CD14-positive monocyte (primary cell): Measurements from ENCODE around the gene SMTNL2. TPM values are rescaled to one million over a fixed set of nuclear protein-coding genes. Genes with fewer than 3 reads are reported as not detected.
"Not testable (repeated sequence)": the region's sequence is repeated elsewhere in the genome, so short reads cannot be mapped to it uniquely, and the experiment has no call there.

Experiments used
- DNase-seq, 3 donors: peaks; one replicate each; pipeline ENCODE4 v3.0.0-alpha.2; 2011 to 2022
- H2AFZ ChIP-seq: 2 replicates; pipeline ENCODE4 v1.6.0; 2012; ENCODE audit warnings: mild to moderate bottlenecking, low read depth, low read length, inconsistent platforms; ENCODE audit not compliant: insufficient read depth, poor library complexity, severe bottlenecking
- H3K27ac ChIP-seq, 2 donors: 1 replicate in 1 of 2; 2 replicates in 1 of 2; pipeline ENCODE4 v1.5.1; 2012 to 2013; ENCODE audit warnings: low read length in 2 of 2, control low read depth in 1 of 2, inconsistent platforms in 1 of 2, low read depth in 1 of 2, mild to moderate bottlenecking in 1 of 2
- H3K27me3 ChIP-seq, 2 donors: one replicate each; pipeline versions ENCODE4 v1.6.0 to v1.6.1; 2011 to 2013; ENCODE audit warnings: low read length in 2 of 2; ENCODE audit not compliant: control insufficient read depth in 2 of 2, insufficient read depth in 2 of 2
- H3K36me3 ChIP-seq, 2 donors: replicated peaks in 1 of 2; 1 replicate in 1 of 2; 2 replicates in 1 of 2; pipeline versions ENCODE4 v1.5.1 to v1.6.1; 2012 to 2013; ENCODE audit warnings: low read length in 2 of 2, control low read depth in 1 of 2, inconsistent platforms in 1 of 2, mild to moderate bottlenecking in 1 of 2; ENCODE audit not compliant: insufficient read depth in 2 of 2, control insufficient read depth in 1 of 2
- H3K4me1 ChIP-seq, 2 donors: 1 replicate in 1 of 2; 2 replicates in 1 of 2; pipeline versions ENCODE4 v1.5.1 to v1.6.1; 2012 to 2013; ENCODE audit warnings: low read length in 2 of 2, control low read depth in 1 of 2, inconsistent platforms in 1 of 2, mild to moderate bottlenecking in 1 of 2, moderate library complexity in 1 of 2; ENCODE audit not compliant: insufficient read depth in 2 of 2, control insufficient read depth in 1 of 2
- H3K4me2 ChIP-seq: replicated peaks from 2 replicates; pipeline ENCODE3; 2012; ENCODE audit warnings: low read length, moderate library complexity, mild to moderate bottlenecking; ENCODE audit not compliant: poor library complexity, severe bottlenecking; ENCODE audit errors: extremely low read depth
- H3K4me3 ChIP-seq, 3 experiments: fragments of 200-600 bp in 1 of 3; sonication (generic) in 1 of 3; replicated peaks in 1 of 3; 1 replicate in 2 of 3; 2 replicates in 1 of 3; pipeline ENCODE4 v1.5.1; 2011 to 2013; ENCODE audit warnings: low read length in 3 of 3, mild to moderate bottlenecking in 3 of 3, control low read depth in 2 of 3, low read depth in 2 of 3, inconsistent platforms in 1 of 3, moderate library complexity in 1 of 3
- H3K79me2 ChIP-seq: 2 replicates; pipeline ENCODE4 v1.6.0; 2012; ENCODE audit warnings: mild to moderate bottlenecking, control low read depth, inconsistent platforms, low read length, moderate library complexity; ENCODE audit not compliant: insufficient read depth
- H3K9ac ChIP-seq: 2 replicates; pipeline ENCODE4 v1.6.0; 2017; ENCODE audit warnings: low read length, mild to moderate bottlenecking; ENCODE audit not compliant: insufficient read depth, poor library complexity, severe bottlenecking
- H3K9me3 ChIP-seq, 2 donors: replicated peaks in 1 of 2; 1 replicate in 1 of 2; 2 replicates in 1 of 2; pipeline versions ENCODE4 v1.5.1 to v1.6.1; 2012 to 2013; ENCODE audit warnings: low read length in 2 of 2, control low read depth in 1 of 2; ENCODE audit not compliant: control insufficient read depth in 1 of 2, insufficient read depth in 1 of 2
- H4K20me1 ChIP-seq: 2 replicates; pipeline ENCODE4 v1.6.0; 2012; ENCODE audit warnings: mild to moderate bottlenecking, low read length, control low read depth, moderate library complexity; ENCODE audit not compliant: insufficient read depth
- H3K27ac Mint-ChIP-seq, 7 donors: one replicate each; pipeline ENCODE4 v1.8.0; 2020; ENCODE audit warnings: mild to moderate bottlenecking in 7 of 7, mixed read lengths in 7 of 7, moderate library complexity in 6 of 7, inconsistent platforms in 2 of 7
- H3K27me3 Mint-ChIP-seq, 3 donors: one replicate each; pipeline ENCODE4 v1.8.0; 2021 to 2022; ENCODE audit warnings: low read depth in 3 of 3, mild to moderate bottlenecking in 3 of 3, mixed read lengths in 3 of 3, moderate library complexity in 3 of 3, inconsistent platforms in 1 of 3
- H3K36me3 Mint-ChIP-seq, 2 donors: one replicate each; pipeline ENCODE4 v1.8.0; 2020; ENCODE audit warnings: mixed read lengths in 2 of 2, inconsistent platforms in 1 of 2, mild to moderate bottlenecking in 1 of 2
- H3K4me1 Mint-ChIP-seq: one replicate; pipeline ENCODE4 v1.8.0; 2020; ENCODE audit warnings: mild to moderate bottlenecking, mixed read lengths
- H3K4me3 Mint-ChIP-seq, 2 donors: one replicate each; pipeline ENCODE4 v1.8.0; 2020; ENCODE audit warnings: mild to moderate bottlenecking in 2 of 2, mixed read lengths in 2 of 2, moderate library complexity in 1 of 2
- H3K9me3 Mint-ChIP-seq, 7 donors: one replicate each; pipeline ENCODE4 v1.8.0; 2020 to 2022; ENCODE audit warnings: mixed read lengths in 7 of 7, mild to moderate bottlenecking in 6 of 7, moderate library complexity in 6 of 7, inconsistent platforms in 2 of 7
- CTCF ChIP-seq: fragments of 200-600 bp; IDR thresholded peaks from one replicate; pipeline ENCODE4 v1.8.0; 2022; ENCODE audit warnings: antibody characterized with exemption, mild to moderate bottlenecking
- WGBS: methylation state at CpG from one replicate; pipeline ENCODE4 v1.1.5; 2013; ENCODE audit warnings: missing lambda C conversion rate; ENCODE audit not compliant: insufficient coverage; 5-methylcytosine and 5-hydroxymethylcytosine counted together
- intact Hi-C, 2 donors: fragments of 100-400 bp; cut with micrococcal nuclease; formaldehyde crosslinking; loops; one replicate each; pipeline versions ENCODE4 v1.15.0 to v1.15.1; 2023
- polyA plus RNA-seq, 3 donors: library from polyadenylated mRNA; depleted of rRNA in 1 of 3; unstranded in 2 of 3; stranded (reverse) in 1 of 3; fragments of 300-500 nt in 2 of 3; fragments of >200 nt in 1 of 3; fragmentation: Illumina TruSeq in 2 of 3; gene quantifications; 1 replicate in 2 of 3; 2 replicates in 1 of 3; pipeline ENCODE4 v1.2.3, GENCODE V29; 2012 to 2021

Gene SMTNL2
- polyA plus RNA-seq, 3 donors, result 0.08 TPM; not detected in 2

- peaks cover 12% of the 10 kb centered on the region for H3K4me1 Mint-ChIP-seq
- no peak for TF ChIP-seq CTCF
- H3K4me1 ChIP-seq, result no peaks in the 10 kb centered on the region
- no peak overlapping the region for H3K27ac ChIP-seq
- no peak for DNase-seq
- H3K4me3 ChIP-seq, result no peak overlapping the region
- peaks cover 7 to 13% of the 10 kb centered on the region in 2 donors for H3K9me3 ChIP-seq
- no peak overlapping the region for H2AFZ ChIP-seq
- H3K79me2 ChIP-seq, result no peaks in the 10 kb centered on the region
- no peaks in the 10 kb centered on the region for H3K36me3 Mint-ChIP-seq
- no peak overlapping the region for H3K27ac Mint-ChIP-seq
- H3K9ac ChIP-seq, result no peak overlapping the region
- no peaks in the 10 kb centered on the region for H3K36me3 ChIP-seq
- no peak overlapping the region for H3K4me3 Mint-ChIP-seq
- intact Hi-C loops, result no loop called here
- H3K27me3 ChIP-seq, result peaks cover 0 to 3% of the 10 kb centered on the region in 2 donors
- 100% methylated on average over 1 of the region's 1 CpG for WGBS
- H3K4me2 ChIP-seq, result no peak overlapping the region
- peaks cover 0 to 15% (median 5%) of the 10 kb centered on the region in 3 donors for H3K27me3 Mint-ChIP-seq
- H4K20me1 ChIP-seq, result no peaks in the 10 kb centered on the region
- peaks cover 0 to 4% (median 2%) of the 10 kb centered on the region in 7 donors for H3K9me3 Mint-ChIP-seq
These were observed 38.0 kb downstream of the SMTNL2 start for GRCh38 chr17:4622375-4622774.

GRCh38 chr17:4623249-4623648, 38.9 kb downstream of the SMTNL2 start:
- Histone ChIP-seq H3K4me3 (no peak overlapping the region), H3K27ac (no peak overlapping the region), H3K36me3 (no peaks in the 10 kb centered on the region), H2AFZ (no peak overlapping the region), H3K4me1 (no peaks in the 10 kb centered on the region), H3K4me2 (no peak overlapping the region), H3K9me3 (peaks cover 7 to 13% of the 10 kb centered on the region in 2 donors), H4K20me1 (no peaks in the 10 kb centered on the region), H3K9ac (no peak overlapping the region), H3K27me3 (peaks cover 0 to 3% of the 10 kb centered on the region in 2 donors), H3K79me2 (no peaks in the 10 kb centered on the region)
- H3K4me3 Mint-ChIP-seq, result no peak overlapping the region
- peaks cover 12% of the 10 kb centered on the region for H3K4me1 Mint-ChIP-seq
- intact Hi-C loops, result no loop called here
- no peak for TF ChIP-seq CTCF
- DNase-seq, result no peak
- H3K36me3 Mint-ChIP-seq, result no peaks in the 10 kb centered on the region
- no peak overlapping the region for H3K27ac Mint-ChIP-seq
- peaks cover 0 to 4% (median 2%) of the 10 kb centered on the region in 7 donors for H3K9me3 Mint-ChIP-seq
- peaks cover 0 to 18% (median 5%) of the 10 kb centered on the region in 3 donors for H3K27me3 Mint-ChIP-seq
- WGBS, result no CpG with 5 or more reads among the region's 2 CpGs

- H3K9ac ChIP-seq, H3K27ac ChIP-seq, intact Hi-C loops, H3K27me3 ChIP-seq, H3K4me2 ChIP-seq, H3K4me3 Mint-ChIP-seq, H3K36me3 Mint-ChIP-seq, H3K4me3 ChIP-seq, H3K9me3 Mint-ChIP-seq, DNase-seq, H4K20me1 ChIP-seq, H2AFZ ChIP-seq, H3K4me1 ChIP-seq, H3K79me2 ChIP-seq, H3K36me3 ChIP-seq: not testable (repeated sequence)
- peaks cover 0 to 18% (median 5%) of the 10 kb centered on the region in 3 donors for H3K27me3 Mint-ChIP-seq
- H3K27ac Mint-ChIP-seq, result peak overlapping the region in 1 of 7 donors; percentile 47
- peaks cover 12% of the 10 kb centered on the region for H3K4me1 Mint-ChIP-seq
- H3K9me3 ChIP-seq, result peaks cover 7 to 13% of the 10 kb centered on the region in 2 donors
- no CpG with 5 or more reads among the region's 3 CpGs for WGBS
These were observed 40.2 kb downstream of the SMTNL2 start for GRCh38 chr17:4624451-4624911.
